ENCODE data around the gene COG3.

DNA sequence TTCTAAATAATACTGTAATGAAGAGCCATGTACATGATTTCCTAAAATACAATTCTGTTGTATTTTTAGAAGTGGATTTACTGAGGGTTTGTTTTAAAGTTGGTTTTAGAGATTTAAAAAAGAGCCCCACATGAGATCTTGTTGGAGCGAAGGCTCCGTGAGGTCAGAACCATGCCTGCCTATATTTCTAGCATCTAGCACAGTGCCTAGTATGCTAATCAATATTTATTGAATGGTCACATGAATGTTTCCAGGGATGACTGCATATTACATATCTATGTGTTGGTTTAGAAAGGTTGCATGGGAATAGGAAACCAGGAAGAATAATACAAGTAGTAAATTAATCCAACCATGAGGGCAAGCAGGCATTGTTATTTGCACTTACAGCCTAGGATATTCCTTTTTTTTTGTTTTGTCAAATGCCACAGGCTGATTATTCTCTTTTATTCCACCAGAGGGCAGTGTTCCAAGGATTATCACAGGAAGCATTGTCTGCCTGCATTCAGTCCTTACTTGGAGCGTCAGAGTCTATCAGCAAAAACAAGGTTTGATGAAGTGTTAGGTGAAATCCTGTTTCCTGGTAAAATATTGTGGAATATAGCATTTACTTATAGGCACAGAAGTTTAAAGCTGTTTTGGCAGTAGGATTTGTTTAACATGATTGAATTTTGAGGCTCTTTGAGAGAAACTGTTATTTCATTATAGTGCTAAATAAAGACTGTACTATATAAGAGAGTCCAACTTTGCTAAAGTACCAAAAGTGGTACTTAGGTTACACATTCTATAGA lies 46.8 kb downstream of the COG3 start:
- TF ChIP-seq, protein P1, sequence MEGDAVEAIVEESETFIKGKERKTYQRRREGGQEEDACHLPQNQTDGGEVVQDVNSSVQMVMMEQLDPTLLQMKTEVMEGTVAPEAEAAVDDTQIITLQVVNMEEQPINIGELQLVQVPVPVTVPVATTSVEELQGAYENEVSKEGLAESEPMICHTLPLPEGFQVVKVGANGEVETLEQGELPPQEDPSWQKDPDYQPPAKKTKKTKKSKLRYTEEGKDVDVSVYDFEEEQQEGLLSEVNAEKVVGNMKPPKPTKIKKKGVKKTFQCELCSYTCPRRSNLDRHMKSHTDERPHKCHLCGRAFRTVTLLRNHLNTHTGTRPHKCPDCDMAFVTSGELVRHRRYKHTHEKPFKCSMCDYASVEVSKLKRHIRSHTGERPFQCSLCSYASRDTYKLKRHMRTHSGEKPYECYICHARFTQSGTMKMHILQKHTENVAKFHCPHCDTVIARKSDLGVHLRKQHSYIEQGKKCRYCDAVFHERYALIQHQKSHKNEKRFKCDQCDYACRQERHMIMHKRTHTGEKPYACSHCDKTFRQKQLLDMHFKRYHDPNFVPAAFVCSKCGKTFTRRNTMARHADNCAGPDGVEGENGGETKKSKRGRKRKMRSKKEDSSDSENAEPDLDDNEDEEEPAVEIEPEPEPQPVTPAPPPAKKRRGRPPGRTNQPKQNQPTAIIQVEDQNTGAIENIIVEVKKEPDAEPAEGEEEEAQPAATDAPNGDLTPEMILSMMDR (IDR thresholded peaks at IDR 0.05), result peak; percentile 77 to 97 (median 90)
- TF ChIP-seq POLR2A (IDR thresholded peaks at IDR 0.05), result no peak

Measured in transverse colon (tissue), 3 donors.